Measurements from ENCODE around the gene CHRND.

The CHRND gene

GRCh38 chr2:232538671-232539070 lies 12.7 kb downstream of the CHRND start:
- TF ChIP-seq CTCF (conservative IDR thresholded peaks at IDR 0.05; ENCODE audit: control insufficient read depth, insufficient read depth, low read depth, low read length): no peak
- no peak for DNase-seq (ENCODE audit: low read depth)

GRCh38 chr2:232539298-232540231 lies 13.6 kb downstream of the CHRND start, which contains the start of gene CHRNG:
Gene CHRNG, plus strand, starts transcription at chr2:232539692. Its CDS starts 56 bp downstream, at chr2:232539748.
- no peak within 1 kb of the TSS for H3K4me3 ChIP-seq (ENCODE audit: control insufficient read depth, low read depth, low read length)
- DNase-seq (ENCODE audit: low read depth): no peak
- TF ChIP-seq CTCF (conservative IDR thresholded peaks at IDR 0.05; ENCODE audit: control insufficient read depth, insufficient read depth, low read depth, low read length): no peak

More at GRCh38 chr2:232538671-232539070, 12.7 kb downstream of the CHRND start:
- H3K4me3 ChIP-seq (ENCODE audit: control insufficient read depth, low read depth, low read length): no peak overlapping the region

GRCh38 chr2:232540441-232541041 lies 14.6 kb downstream of the CHRND start:
- DNase-seq (ENCODE audit: low read depth): no peak
- TF ChIP-seq CTCF (conservative IDR thresholded peaks at IDR 0.05; ENCODE audit: control insufficient read depth, insufficient read depth, low read depth, low read length): no peak
- no peak overlapping the region for H3K4me3 ChIP-seq (ENCODE audit: control insufficient read depth, low read depth, low read length)

GRCh38 chr2:232541195-232541960 lies 15.4 kb downstream of the CHRND start:
- TF ChIP-seq CTCF (conservative IDR thresholded peaks at IDR 0.05; ENCODE audit: control insufficient read depth, insufficient read depth, low read depth, low read length): no peak
- H3K4me3 ChIP-seq (ENCODE audit: control insufficient read depth, low read depth, low read length): no peak overlapping the region
- DNase-seq (ENCODE audit: low read depth): no peak

- H3K4me3 ChIP-seq (ENCODE audit: control insufficient read depth, low read depth, low read length): no peak overlapping the region
- no peak for TF ChIP-seq CTCF (conservative IDR thresholded peaks at IDR 0.05; ENCODE audit: control insufficient read depth, insufficient read depth, low read depth, low read length)
- no peak for DNase-seq (ENCODE audit: low read depth)
Observed at GRCh38 chr2:232541961-232542714, 16.2 kb downstream of the CHRND start.
